ENCODE data around the gene KRTAP3-2.

The KRTAP3-2 gene

DNA sequence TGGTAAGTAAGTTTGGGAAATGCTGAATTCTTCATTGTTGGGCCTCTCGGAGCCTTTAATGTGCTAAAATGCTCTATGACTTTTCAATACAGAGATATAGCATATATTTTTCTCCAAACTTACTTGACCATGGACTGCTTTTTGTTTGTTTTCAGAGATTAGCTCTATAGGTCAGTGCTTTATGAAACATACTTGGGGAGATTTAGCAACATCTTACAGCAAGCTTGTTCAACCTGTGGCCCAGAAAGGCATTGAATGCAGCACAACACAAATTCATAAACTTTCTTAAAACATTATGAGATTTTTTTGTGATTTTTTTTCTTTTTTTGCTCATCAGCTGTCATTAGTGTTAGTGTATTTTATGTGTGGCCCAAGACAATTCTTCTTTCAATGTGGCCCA is 10.2 kb upstream of the KRTAP3-2 start:
- Histone ChIP-seq H3K4me1 (no peaks in the 10 kb centered on the region), H3K9me3 (no peaks in the 10 kb centered on the region), H3K4me3 (ENCODE audit: low read depth, low read length) (no peak overlapping the region), H3K36me3 (no peaks in the 10 kb centered on the region), H3K27me3 (peaks cover 9% of the 10 kb centered on the region)
- TF ChIP-seq, protein P1, sequence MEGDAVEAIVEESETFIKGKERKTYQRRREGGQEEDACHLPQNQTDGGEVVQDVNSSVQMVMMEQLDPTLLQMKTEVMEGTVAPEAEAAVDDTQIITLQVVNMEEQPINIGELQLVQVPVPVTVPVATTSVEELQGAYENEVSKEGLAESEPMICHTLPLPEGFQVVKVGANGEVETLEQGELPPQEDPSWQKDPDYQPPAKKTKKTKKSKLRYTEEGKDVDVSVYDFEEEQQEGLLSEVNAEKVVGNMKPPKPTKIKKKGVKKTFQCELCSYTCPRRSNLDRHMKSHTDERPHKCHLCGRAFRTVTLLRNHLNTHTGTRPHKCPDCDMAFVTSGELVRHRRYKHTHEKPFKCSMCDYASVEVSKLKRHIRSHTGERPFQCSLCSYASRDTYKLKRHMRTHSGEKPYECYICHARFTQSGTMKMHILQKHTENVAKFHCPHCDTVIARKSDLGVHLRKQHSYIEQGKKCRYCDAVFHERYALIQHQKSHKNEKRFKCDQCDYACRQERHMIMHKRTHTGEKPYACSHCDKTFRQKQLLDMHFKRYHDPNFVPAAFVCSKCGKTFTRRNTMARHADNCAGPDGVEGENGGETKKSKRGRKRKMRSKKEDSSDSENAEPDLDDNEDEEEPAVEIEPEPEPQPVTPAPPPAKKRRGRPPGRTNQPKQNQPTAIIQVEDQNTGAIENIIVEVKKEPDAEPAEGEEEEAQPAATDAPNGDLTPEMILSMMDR (IDR thresholded peaks at IDR 0.05; ENCODE audit: low read depth, low read length): no peak
- no peak for DNase-seq

DNA sequence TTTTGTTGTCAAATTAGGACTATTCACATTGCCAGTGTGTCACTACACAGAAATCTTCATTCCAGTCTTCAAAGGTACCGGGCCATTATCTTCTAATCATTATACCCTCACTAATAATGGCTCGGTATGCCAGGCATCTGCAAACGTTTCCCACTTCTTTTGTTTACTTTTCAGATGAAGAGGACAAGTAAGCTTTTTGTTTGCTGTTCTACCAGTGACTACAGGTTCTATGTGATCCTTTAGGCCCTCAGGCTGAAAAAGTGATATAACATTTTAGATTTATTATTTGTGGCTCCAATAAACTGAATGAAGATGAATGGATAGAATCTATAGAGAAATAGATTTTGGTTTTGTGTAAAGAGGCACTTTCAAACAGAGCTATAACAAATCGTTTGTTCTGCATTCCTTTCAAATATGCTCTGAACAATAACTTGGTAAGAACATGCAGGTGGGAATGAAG is 9.6 kb upstream of the KRTAP3-2 start:
- H3K4me3 ChIP-seq (ENCODE audit: low read depth, low read length): no peak overlapping the region
- DNase-seq: no peak

GRCh38 chr17:41008811-41009210 is 9.1 kb upstream of the KRTAP3-2 start, which contains the start of gene KRTAP3-1:
Gene KRTAP3-1, minus strand, starts transcription at chr17:41009128. Its CDS starts 54 bp downstream, at chr17:41009074.
- TF ChIP-seq, protein P1 (IDR thresholded peaks at IDR 0.05; ENCODE audit: low read depth, low read length): no peak
- no peak for DNase-seq

More for the DNA sequence above, 9.6 kb upstream of the KRTAP3-2 start:
- Histone ChIP-seq H3K9me3 (no peaks in the 10 kb centered on the region), H3K36me3 (no peaks in the 10 kb centered on the region), H3K4me1 (no peaks in the 10 kb centered on the region), H3K27me3 (peaks cover 15% of the 10 kb centered on the region)
- TF ChIP-seq, protein P1 (IDR thresholded peaks at IDR 0.05; ENCODE audit: low read depth, low read length): no peak

DNA sequence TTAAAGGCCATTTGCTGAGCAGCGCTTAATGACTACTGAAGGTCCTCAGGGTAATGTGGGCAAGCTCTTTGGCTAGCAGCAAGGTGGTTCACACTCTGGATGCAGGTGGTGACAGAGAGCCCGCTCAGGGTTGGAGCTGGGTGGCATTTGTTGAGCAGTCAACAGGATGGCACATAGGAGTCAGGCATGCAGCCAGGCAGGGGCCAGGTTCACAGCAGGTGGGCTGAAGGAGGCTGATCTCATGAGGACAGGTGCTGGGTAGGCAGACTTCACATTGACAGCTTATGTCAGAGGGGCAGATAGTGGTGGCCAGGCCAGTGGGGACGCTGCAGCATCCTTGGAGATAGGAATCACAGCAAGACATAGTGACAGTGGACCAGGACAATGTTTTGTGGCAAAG is 4.7 kb upstream of the KRTAP3-2 start:
- Histone ChIP-seq H3K9me3 (no peaks in the 10 kb centered on the region), H3K27me3 (peaks cover 21% of the 10 kb centered on the region), H3K4me1 (no peaks in the 10 kb centered on the region), H3K4me3 (ENCODE audit: low read depth, low read length) (no peak overlapping the region), H3K36me3 (no peaks in the 10 kb centered on the region)
- no peak for DNase-seq
- TF ChIP-seq, protein P1 (IDR thresholded peaks at IDR 0.05; ENCODE audit: low read depth, low read length): no peak

More at GRCh38 chr17:41008811-41009210, 9.1 kb upstream of the KRTAP3-2 start, which contains the start of gene KRTAP3-1:
- no peaks in the 10 kb centered on the region for H3K9me3 ChIP-seq
- no peaks in the 10 kb centered on the region for H3K4me1 ChIP-seq
- H3K4me3 ChIP-seq (ENCODE audit: low read depth, low read length): no peak within 1 kb of the TSS
- no peaks in the 10 kb centered on the region for H3K36me3 ChIP-seq
- H3K27me3 ChIP-seq: peaks cover 16% of the 10 kb centered on the region

GRCh38 chr17:41003926-41004325 is 4.2 kb upstream of the KRTAP3-2 start:
- Histone ChIP-seq H3K4me1 (no peaks in the 10 kb centered on the region), H3K27me3 (peaks cover 22% of the 10 kb centered on the region), H3K9me3 (no peaks in the 10 kb centered on the region), H3K4me3 (ENCODE audit: low read depth, low read length) (no peak overlapping the region), H3K36me3 (no peaks in the 10 kb centered on the region)
- TF ChIP-seq, protein P1 (IDR thresholded peaks at IDR 0.05; ENCODE audit: low read depth, low read length): no peak
- no peak for DNase-seq

DNA sequence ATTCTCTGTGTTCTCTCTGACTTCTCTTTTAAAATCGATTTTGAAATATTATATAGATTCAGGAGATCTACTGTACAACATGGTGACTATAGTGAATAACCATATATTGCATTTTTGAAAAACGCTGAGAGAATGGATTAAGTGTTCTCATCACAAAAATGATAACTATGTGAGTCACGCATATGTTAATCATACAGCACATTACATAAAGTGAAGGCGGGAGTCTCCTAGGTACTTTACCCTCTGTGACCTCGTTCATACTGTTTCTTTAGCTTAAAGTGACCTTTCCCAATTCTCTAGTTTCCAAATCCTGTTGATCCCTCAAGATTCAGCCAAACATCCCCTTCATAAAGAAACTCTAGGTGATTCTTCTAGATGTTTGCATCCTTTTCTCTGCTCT is 3.1 kb upstream of the KRTAP3-2 start:
- Histone ChIP-seq H3K27me3 (peaks cover 23% of the 10 kb centered on the region), H3K4me1 (no peaks in the 10 kb centered on the region), H3K36me3 (no peaks in the 10 kb centered on the region), H3K4me3 (ENCODE audit: low read depth, low read length) (no peak overlapping the region), H3K9me3 (no peaks in the 10 kb centered on the region)
- no peak for DNase-seq
- TF ChIP-seq, protein P1 (IDR thresholded peaks at IDR 0.05; ENCODE audit: low read depth, low read length): no peak
